ENCODE data around the gene RAPGEF3.

The RAPGEF3 gene

DNA sequence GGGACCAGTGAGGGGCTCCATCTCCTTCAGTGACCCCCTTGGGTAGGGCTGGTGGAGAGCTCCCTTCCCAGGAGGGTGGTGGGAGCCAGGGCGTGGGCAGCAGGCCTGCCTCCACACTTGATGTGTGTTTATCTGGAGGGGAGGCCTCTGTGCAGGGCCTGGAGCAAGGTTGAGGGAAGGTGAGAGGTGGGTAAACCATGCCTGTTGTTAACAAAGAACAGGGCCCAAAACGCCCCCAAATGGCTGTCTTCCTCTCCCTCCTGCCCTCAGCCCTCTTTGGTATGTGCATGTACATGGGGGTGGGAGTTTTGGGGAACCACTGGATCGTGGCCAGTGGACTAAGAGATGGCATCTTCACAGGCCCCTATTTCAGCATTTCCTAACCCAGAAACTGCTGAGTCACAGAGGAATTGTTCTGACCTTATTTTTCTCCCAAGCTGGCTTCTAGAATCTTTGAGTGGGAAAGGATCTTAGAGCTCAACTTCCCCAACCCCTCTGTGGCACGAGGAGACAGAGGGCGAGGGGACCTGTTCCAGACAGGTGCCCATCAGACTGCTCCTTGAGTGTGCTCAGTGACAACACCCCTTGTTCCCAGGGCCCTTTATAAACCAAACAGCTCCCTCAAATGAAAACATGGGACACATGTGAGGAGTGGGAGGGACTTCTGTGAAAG, 17.9 kb upstream of the RAPGEF3 start:
- no peak for DNase-seq

DNA sequence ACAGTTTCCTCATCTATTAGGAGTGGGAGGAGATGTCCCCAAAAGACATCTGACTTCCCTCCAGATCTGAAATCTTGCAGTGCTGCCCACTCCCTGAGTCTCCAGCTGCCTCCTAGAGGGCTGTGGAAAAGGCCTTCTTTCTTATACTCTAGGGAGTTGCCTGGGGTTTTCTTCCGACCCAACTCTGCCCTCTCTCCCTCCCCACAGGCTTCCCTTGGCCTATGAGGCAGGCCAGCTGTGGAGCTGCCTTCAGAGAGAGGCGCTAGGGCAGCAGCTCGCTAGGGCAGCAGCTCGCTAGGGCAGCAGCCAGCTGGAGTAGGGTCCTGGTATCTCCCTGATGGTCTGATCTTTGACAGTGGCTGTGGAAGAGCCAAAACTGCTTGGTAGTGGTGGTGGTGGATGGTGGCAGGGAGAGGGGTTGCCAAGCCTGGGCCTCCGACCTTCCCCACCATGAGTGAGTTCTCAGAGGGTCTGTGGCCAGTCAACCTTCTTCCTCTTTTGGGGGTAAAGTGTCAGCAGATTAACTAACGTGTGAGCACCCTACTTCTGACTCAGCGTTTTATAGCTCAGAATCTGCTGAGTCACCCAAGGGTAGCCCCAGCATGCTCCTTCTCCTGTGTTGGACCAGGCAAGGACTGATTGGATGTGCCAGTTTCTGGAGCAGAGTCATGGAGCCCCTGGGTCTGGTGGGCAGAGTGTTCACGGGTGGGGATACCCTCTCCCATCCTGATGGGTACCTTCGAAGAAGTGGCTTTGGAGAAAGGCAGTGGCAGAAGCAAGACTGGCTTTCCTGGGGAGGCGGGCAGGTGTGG, 16.6 kb upstream of the RAPGEF3 start:
- DNase-seq: no peak

- no peak for DNase-seq
Measured at GRCh38 chr12:47774663-47775062, 16.0 kb upstream of the RAPGEF3 start.

DNA sequence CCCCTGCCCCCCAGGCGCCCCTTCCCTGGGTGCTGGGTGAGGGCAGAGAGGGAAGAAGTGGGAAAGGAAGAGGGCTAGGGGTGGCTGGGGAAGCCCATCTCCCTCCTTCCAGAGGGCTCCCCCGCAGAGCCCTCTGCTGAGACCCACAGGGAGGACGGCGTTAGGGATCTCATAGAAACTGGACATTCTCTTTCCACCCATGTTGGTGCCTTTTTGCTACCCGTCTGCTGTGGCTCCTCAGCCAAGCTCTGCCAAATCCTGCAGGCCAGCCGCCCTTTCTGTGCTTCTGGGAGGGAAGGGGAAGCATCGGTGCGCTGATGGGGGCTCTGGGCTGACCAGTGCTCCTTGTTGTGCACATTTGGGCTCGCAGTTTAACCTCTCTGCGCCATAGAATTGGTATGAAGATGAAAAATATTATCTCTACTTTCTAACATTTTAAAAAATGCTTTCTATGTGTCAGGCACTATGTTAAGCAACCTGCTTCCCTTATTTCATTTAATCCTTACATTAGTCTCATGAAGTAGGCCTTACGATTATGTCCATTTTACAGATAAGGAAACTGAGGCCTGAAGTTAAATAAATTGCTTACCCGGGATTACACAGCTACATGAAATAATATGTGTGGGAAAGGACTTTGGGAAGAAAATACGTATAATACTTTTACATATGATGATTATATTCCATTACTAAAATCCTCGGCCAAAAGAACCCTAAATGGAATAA, 15.3 kb upstream of the RAPGEF3 start:
- DNase-seq: no peak

DNA sequence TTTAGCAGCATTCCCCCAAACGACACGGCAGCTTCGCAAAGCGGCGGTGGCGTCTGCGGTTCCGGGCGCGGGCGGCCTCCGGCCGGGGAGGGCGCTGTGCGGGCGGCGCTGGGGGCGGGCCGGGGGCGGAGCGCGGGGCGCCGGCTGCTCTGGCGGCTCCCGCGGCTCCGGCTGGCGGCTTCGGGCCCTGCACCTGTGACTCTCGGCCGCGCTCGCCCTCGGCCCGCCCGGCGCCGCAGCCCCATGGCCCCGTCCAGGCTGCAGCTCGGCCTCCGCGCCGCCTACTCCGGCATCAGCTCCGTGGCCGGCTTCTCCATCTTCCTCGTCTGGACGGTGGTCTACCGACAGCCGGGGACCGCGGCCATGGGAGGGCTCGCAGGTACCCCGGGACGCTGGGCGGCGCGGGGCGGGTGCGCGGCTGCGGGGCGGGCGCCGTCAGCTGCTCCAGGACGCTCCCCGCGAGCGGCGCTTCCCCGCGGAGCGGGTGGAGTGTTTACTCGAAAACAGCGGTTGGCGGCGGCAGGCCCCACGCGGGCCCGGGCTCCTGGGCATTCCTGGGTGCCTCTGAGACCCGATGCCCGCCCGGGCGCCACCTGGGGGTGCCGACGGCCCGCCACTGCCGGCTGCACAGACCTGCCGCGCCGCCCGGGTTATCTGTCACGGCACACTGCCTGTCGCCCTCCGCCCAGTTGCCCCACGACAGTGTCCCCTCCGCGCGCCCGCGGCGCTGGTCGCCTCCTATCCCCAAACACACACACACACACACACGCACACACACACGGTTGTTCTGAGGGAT, 14.6 kb upstream of the RAPGEF3 start, which contains the start of gene SLC48A1:
TSS of gene SLC48A1 (plus strand) at position 177 of the 796 bp plus-strand sequence. CDS start at position 244, 67 bp downstream.
- peak; percentile 85 for DNase-seq

GRCh38 chr12:47772738-47773061, 14.0 kb upstream of the RAPGEF3 start:
- DNase-seq: no peak

DNA sequence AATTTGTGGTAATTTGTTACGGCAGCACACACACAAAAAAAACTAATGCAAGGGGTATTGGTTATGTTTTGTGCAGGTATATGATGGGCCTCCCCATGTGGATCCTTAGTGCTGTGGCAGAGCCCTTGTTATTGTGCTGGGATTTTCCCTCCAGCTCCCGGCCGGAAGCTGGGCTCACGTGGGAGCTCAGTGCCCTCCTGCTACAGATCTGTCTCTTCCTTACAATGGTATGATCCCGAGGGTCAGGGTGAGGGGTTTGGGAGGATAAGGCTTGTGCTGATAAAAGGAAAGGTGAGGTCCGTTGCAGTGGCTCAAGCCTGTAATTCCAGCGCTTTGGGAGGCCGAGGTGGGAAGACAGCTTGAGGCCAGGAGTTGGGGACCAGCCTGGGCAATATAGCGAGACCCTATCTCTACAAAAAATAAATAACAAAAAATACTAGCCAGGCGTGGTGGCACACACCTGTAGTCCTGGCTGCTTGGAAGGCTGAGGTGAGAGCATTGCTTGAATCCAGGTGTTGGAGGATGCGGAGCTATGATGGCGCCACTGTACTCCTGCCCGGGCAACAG, 13.5 kb upstream of the RAPGEF3 start:
- no peak for DNase-seq

GRCh38 chr12:47771304-47771703, 12.6 kb upstream of the RAPGEF3 start:
- DNase-seq: no peak

GRCh38 chr12:47770086-47770726, 11.5 kb upstream of the RAPGEF3 start:
- no peak for DNase-seq

GRCh38 chr12:47769234-47770085, 10.8 kb upstream of the RAPGEF3 start:
- no peak for DNase-seq

GRCh38 chr12:47768323-47768811, 9.7 kb upstream of the RAPGEF3 start:
- DNase-seq: no peak

- DNase-seq: peak; percentile 87
Measured at GRCh38 chr12:47767216-47767724, 8.6 kb upstream of the RAPGEF3 start.

DNA sequence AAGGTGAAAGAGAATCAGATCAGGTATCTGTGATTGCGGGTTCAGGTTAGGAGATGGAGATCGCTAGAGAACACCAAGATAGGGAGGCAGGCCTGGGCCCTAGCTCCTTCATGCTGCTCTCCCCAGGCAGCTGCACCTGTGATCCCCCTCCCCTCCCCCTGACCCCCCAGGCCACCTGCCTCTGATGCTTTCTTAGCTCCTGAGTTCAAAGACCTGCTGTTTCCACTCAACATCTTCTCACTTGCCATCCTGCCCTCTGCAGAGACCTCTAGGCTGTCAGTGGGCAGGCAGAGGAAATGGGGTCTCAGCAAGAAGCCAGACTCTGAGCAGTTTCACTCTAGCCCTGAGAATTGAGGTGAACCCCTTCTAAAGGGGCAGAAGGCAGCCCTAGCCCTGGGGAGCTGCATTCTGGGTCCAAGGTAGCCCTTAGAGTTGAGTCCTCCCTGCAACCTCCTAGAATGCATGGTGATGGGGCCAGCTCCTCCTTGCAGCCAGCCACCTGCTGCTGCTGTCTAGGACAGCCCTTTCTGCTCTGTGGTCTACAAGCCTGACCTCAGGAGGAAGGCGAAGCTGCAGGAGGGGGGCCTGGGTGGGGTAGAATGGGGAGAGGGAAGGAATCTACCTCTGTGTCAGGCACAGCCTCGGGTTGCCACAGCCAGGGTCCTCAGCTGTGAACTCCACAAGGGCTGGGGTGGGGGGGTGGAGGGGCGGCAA, 8.0 kb upstream of the RAPGEF3 start:
- DNase-seq: no peak

GRCh38 chr12:47763481-47764346, 5.0 kb upstream of the RAPGEF3 start:
- no peak for DNase-seq

DNA sequence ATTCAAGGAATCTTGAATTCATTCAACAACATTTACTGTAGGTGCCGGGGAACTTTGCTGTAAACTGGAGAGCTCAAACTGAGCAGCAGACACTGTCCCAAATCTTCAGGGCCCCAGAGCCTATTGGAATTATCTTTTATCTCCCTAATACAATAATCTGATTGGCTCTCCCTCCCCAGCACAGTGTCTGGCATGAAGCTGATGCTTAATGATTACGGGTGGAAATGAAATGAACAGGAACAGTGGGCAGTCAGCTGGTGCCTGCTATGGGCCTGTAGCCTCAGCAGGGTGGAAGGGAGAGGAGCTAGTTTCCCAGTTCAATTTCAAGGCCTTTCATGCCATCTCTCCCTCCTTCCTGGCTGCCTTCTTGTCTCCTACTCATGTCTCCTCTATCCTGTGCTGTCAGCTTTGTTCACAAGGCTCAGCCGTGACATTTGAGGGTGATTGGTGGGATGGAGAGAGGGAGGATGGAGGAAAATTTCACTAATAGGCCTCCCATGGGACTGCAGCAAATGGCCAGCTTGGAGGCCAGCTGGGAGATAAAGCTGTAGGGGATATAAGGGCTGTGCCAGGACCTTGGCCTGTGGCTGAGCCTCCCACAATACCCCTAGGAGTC, 4.3 kb upstream of the RAPGEF3 start:
- DNase-seq: no peak

DNA sequence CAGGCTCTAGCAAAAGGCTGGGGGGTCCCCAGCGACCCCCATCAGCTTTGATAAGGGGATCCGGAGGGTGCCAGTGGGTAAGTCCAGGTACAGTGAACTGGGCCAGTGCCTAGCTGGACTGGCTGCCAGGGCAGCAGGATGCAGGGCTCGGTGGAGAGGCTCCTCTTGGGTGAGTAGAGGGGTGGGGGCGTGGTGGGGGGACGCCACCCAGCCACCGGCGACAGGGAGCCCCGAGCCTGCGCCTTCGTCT, 171 bp downstream of the RAPGEF3 start:
- DNase-seq: no peak

GRCh38 chr12:47757840-47758583, 668 bp downstream of the RAPGEF3 start:
- DNase-seq: no peak

GRCh38 chr12:47757364-47757839, 1.3 kb downstream of the RAPGEF3 start:
- DNase-seq: no peak
